Liver (tissue), 3 donors: Measurements from ENCODE around the gene BAG3.

ENCODE experiments used
- ATF3 ChIP-seq: IDR thresholded peaks from 2 replicates; pipeline ENCODE4 v1.6.1; 2016; ENCODE audit warnings: antibody characterized with exemption
- CTCF ChIP-seq: fragments of 150-350 bp; IDR thresholded peaks from 2 replicates; pipeline ENCODE4 v1.5.1; 2017; ENCODE audit warnings: improper control_type of control experiment, low read depth, low read length; ENCODE audit not compliant: missing input control
- FOXA1 ChIP-seq: IDR thresholded peaks from 2 replicates; pipeline ENCODE4 v1.6.1; 2016; ENCODE audit warnings: antibody characterized with exemption
- GABPA ChIP-seq, 2 donors: IDR thresholded peaks in 1 of 2; conservative IDR thresholded peaks in 1 of 2; 2 replicates each; pipeline ENCODE4 v1.6.1; 2016; ENCODE audit warnings: antibody characterized with exemption in 2 of 2, mild to moderate bottlenecking in 1 of 2, moderate library complexity in 1 of 2
- HNF4A ChIP-seq, 2 donors: conservative IDR thresholded peaks; 2 replicates each; pipeline ENCODE4 v1.6.1; 2016; ENCODE audit warnings: antibody characterized with exemption in 2 of 2, mild to moderate bottlenecking in 2 of 2
- HNF4G ChIP-seq: IDR thresholded peaks from 2 replicates; pipeline ENCODE4 v1.6.1; 2016; ENCODE audit warnings: antibody characterized with exemption
- JUND ChIP-seq, 2 donors: IDR thresholded peaks; 2 replicates each; pipeline ENCODE4 v1.6.1; 2016; ENCODE audit warnings: antibody characterized with exemption in 2 of 2
- MAX ChIP-seq: IDR thresholded peaks from 2 replicates; pipeline ENCODE4 v1.6.1; 2016; ENCODE audit warnings: antibody characterized with exemption
- RAD21 ChIP-seq, 2 donors: IDR thresholded peaks; 2 replicates each; pipeline ENCODE4 v1.6.1; 2016; ENCODE audit warnings: antibody characterized with exemption in 2 of 2, mild to moderate bottlenecking in 2 of 2
- REST ChIP-seq: IDR thresholded peaks from 2 replicates; pipeline ENCODE4 v1.6.1; 2016; ENCODE audit warnings: antibody characterized with exemption, mild to moderate bottlenecking
- SP1 ChIP-seq: IDR thresholded peaks from 2 replicates; pipeline ENCODE4 v1.6.1; 2018; ENCODE audit warnings: antibody characterized with exemption, mild to moderate bottlenecking
- TAF1 ChIP-seq: conservative IDR thresholded peaks from 2 replicates; pipeline ENCODE4 v1.6.1; 2016; ENCODE audit warnings: antibody characterized with exemption, mild to moderate bottlenecking
- YY1 ChIP-seq: IDR thresholded peaks from 2 replicates; pipeline ENCODE4 v1.6.1; 2016; ENCODE audit warnings: antibody characterized with exemption, mild to moderate bottlenecking
- donor health status: healthy.
- donor health status: healthy.

- TF ChIP-seq CTCF (no peak), JUND (IDR thresholded peaks at IDR 0.05) (no peak), YY1 (no peak), RAD21 (IDR thresholded peaks at IDR 0.05) (no peak), REST (no peak), MAX (no peak), GABPA (IDR thresholded peaks at IDR 0.05 in 1 of 2, conservative IDR thresholded peaks at IDR 0.05 in 1 of 2) (no peak), HNF4G (no peak), HNF4A (conservative IDR thresholded peaks at IDR 0.05) (no peak), SP1 (no peak), TAF1 (no peak), FOXA1 (no peak), ATF3 (no peak)
These were observed 43.4 kb downstream of the BAG3 start for GRCh38 chr10:119694608-119695007.
